ENCODE results near the gene GRIP2.

GRIP2 gene

DNA sequence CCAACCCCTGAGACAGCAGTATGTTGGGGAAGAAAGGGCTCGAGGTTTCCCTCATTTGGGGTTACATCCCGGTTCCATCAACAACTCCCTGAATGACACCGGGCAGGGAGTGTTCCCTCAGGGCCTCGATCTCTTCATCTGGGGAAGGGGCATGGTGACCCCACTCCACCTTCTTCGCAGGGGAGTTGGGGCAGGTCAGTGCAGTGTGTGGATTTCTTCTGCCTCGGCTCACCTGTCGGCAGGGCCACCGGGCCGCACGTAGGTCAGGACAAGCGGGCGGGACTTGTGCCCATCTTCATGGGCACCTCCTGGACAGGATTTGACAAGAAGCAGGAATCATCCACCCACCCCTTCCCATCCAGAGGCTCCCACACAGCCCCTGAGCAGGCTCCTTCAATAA lies 17.4 kb downstream of the GRIP2 start:
- POLR2A ChIA-PET = no interaction called here
- Histone ChIP-seq H3K4me1 (ENCODE audit: control insufficient read depth, insufficient read depth, low read length) (no peaks in the 10 kb centered on the region), H3K27ac (ENCODE audit: extremely low read depth, low read depth, low read length) (no peak overlapping the region), H3K36me3 (ENCODE audit: control insufficient read depth in 2 of 2, insufficient read depth in 1 of 2, low read length in 2 of 2) (no peaks in the 10 kb centered on the region), H3K4me3 (ENCODE audit: low read depth, low read length) (no peak overlapping the region), H3K9me3 (ENCODE audit: control insufficient read depth, insufficient read depth, low read depth, low read length) (no peaks in the 10 kb centered on the region)
- CTCF ChIA-PET = interaction anchor here (6.3 kb wide), 1 partner anchor 14 kb away, joined by 26 read pairs; no protein-coding TSS in a partner anchor
- TF ChIP-seq KLF8 (tag by site-specific recombination; IDR thresholded peaks at IDR 0.05) (no peak), ZNF37A (tag by site-specific recombination; IDR thresholded peaks at IDR 0.05) (no peak), ZNF114 (tag by site-specific recombination; IDR thresholded peaks at IDR 0.05) (no peak), ZNF302 (tag by site-specific recombination; IDR thresholded peaks at IDR 0.05; ENCODE audit: low read depth) (no peak), KLF1 (tag by site-specific recombination; IDR thresholded peaks at IDR 0.05) (no peak), GLIS2 (tag by site-specific recombination; IDR thresholded peaks at IDR 0.05) (no peak), ZNF121 (tag by site-specific recombination; IDR thresholded peaks at IDR 0.05) (no peak), ZNF416 (tag by site-specific recombination; IDR thresholded peaks at IDR 0.05) (no peak), ZNF837 (tag by site-specific recombination; IDR thresholded peaks at IDR 0.05) (no peak), EGR2 (tag by site-specific recombination; IDR thresholded peaks at IDR 0.05; ENCODE audit: low read depth) (no peak), ZNF76 (tag by site-specific recombination; IDR thresholded peaks at IDR 0.05; ENCODE audit: borderline replicate concordance, low read depth) (no peak), ZNF658 (tag by site-specific recombination; IDR thresholded peaks at IDR 0.05) (no peak)
- TF ChIP-seq, protein P1, sequence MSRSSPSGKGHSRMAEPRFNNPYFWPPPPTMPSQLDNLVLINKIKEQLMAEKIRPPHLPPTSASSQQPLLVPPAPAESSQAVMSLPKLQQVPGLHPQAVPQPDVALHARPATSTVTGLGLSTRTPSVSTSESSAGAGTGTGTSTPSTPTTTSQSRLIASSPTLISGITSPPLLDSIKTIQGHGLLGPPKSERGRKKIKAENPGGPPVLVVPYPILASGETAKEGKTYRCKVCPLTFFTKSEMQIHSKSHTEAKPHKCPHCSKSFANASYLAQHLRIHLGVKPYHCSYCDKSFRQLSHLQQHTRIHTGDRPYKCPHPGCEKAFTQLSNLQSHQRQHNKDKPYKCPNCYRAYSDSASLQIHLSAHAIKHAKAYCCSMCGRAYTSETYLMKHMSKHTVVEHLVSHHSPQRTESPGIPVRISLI (tag by site-specific recombination; IDR thresholded peaks at IDR 0.05) = no peak

DNA sequence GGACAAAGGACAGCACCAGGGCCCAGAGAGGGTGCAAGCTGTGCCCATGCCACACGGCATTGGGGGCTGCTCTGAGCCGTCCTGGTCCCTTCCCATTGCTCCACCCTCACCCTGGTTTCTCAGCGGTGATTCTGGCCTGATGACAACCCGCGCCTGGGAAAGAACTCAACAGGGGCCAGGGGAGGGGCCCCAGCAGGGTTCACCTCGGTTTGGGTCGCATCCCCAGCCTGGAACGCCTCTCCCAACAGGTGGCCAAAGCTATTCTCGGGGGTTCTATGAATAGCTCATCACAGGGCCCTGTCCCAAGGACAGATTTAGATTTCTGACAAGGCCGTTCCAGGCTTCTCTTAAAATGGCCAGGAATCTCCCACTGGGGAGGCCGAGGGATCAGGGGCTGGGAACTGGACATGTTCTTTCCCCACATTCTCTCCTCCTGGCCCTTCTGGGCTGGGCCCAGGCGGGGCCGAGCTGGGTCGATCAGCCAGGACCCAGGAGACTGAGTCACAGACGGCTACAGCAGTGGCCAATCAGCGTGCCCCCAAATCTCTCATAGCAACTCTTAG lies 17.9 kb downstream of the GRIP2 start:
- CTCF ChIA-PET = interaction anchor here (6.3 kb wide), 1 partner anchor 13 kb away, joined by 26 read pairs; no protein-coding TSS in a partner anchor
- TF ChIP-seq, protein P2, sequence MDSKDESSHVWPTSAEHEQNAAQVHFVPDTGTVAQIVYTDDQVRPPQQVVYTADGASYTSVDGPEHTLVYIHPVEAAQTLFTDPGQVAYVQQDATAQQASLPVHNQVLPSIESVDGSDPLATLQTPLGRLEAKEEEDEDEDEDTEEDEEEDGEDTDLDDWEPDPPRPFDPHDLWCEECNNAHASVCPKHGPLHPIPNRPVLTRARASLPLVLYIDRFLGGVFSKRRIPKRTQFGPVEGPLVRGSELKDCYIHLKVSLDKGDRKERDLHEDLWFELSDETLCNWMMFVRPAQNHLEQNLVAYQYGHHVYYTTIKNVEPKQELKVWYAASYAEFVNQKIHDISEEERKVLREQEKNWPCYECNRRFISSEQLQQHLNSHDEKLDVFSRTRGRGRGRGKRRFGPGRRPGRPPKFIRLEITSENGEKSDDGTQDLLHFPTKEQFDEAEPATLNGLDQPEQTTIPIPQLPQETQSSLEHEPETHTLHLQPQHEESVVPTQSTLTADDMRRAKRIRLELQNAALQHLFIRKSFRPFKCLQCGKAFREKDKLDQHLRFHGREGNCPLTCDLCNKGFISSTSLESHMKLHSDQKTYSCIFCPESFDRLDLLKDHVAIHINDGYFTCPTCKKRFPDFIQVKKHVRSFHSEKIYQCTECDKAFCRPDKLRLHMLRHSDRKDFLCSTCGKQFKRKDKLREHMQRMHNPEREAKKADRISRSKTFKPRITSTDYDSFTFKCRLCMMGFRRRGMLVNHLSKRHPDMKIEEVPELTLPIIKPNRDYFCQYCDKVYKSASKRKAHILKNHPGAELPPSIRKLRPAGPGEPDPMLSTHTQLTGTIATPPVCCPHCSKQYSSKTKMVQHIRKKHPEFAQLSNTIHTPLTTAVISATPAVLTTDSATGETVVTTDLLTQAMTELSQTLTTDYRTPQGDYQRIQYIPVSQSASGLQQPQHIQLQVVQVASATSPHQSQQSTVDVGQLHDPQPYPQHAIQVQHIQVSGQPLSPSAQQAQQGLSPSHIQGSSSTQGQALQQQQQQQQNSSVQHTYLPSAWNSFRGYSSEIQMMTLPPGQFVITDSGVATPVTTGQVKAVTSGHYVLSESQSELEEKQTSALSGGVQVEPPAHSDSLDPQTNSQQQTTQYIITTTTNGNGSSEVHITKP (tag by site-specific recombination; IDR thresholded peaks at IDR 0.05) = no peak
- TF ChIP-seq ZNF701 (tag by site-specific recombination; IDR thresholded peaks at IDR 0.05) (no peak), ZNF585B (tag by site-specific recombination; IDR thresholded peaks at IDR 0.05) (no peak), ZBTB20 (tag by site-specific recombination; IDR thresholded peaks at IDR 0.05) (no peak), SALL2 (tag by site-specific recombination; IDR thresholded peaks at IDR 0.05; ENCODE audit: borderline replicate concordance) (no peak), YY2 (tag by site-specific recombination; IDR thresholded peaks at IDR 0.05) (no peak), GLI2 (tag by site-specific recombination; IDR thresholded peaks at IDR 0.05; ENCODE audit: borderline replicate concordance, low read depth) (no peak), ZNF239 (tag by site-specific recombination; IDR thresholded peaks at IDR 0.05) (no peak), ZNF521 (tag by site-specific recombination; IDR thresholded peaks at IDR 0.05) (no peak), ZNF112 (tag by site-specific recombination; IDR thresholded peaks at IDR 0.05) (no peak), ZNF660 (tag by site-specific recombination; IDR thresholded peaks at IDR 0.05) (no peak), ZNF335 (tag by site-specific recombination; conservative IDR thresholded peaks at IDR 0.05) (no peak), ZNF391 (tag by site-specific recombination; IDR thresholded peaks at IDR 0.05; ENCODE audit: borderline replicate concordance, low read depth) (no peak), ZNF776 (tag by site-specific recombination; IDR thresholded peaks at IDR 0.05; ENCODE audit: borderline replicate concordance) (no peak), PRDM1 (tag by site-specific recombination; IDR thresholded peaks at IDR 0.05) (no peak), ZNF785 (tag by site-specific recombination; IDR thresholded peaks at IDR 0.05) (no peak)
- TF ChIP-seq, protein P3, sequence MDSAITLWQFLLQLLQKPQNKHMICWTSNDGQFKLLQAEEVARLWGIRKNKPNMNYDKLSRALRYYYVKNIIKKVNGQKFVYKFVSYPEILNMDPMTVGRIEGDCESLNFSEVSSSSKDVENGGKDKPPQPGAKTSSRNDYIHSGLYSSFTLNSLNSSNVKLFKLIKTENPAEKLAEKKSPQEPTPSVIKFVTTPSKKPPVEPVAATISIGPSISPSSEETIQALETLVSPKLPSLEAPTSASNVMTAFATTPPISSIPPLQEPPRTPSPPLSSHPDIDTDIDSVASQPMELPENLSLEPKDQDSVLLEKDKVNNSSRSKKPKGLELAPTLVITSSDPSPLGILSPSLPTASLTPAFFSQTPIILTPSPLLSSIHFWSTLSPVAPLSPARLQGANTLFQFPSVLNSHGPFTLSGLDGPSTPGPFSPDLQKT (IDR thresholded peaks at IDR 0.05; ENCODE audit: borderline replicate concordance, low read depth, low read length) = no peak
- TF ChIP-seq, protein P4, sequence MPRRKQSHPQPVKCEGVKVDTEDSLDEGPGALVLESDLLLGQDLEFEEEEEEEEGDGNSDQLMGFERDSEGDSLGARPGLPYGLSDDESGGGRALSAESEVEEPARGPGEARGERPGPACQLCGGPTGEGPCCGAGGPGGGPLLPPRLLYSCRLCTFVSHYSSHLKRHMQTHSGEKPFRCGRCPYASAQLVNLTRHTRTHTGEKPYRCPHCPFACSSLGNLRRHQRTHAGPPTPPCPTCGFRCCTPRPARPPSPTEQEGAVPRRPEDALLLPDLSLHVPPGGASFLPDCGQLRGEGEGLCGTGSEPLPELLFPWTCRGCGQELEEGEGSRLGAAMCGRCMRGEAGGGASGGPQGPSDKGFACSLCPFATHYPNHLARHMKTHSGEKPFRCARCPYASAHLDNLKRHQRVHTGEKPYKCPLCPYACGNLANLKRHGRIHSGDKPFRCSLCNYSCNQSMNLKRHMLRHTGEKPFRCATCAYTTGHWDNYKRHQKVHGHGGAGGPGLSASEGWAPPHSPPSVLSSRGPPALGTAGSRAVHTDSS (tag by site-specific recombination; IDR thresholded peaks at IDR 0.05) = no peak

More for the DNA sequence above, 17.9 kb downstream of the GRIP2 start:
- Histone ChIP-seq H3K4me1 (ENCODE audit: control insufficient read depth, insufficient read depth, low read length) (no peaks in the 10 kb centered on the region), H3K36me3 (ENCODE audit: control insufficient read depth in 2 of 2, insufficient read depth in 1 of 2, low read length in 2 of 2) (no peaks in the 10 kb centered on the region), H3K4me3 (ENCODE audit: low read depth, low read length) (no peak overlapping the region), H3K27ac (ENCODE audit: extremely low read depth, low read depth, low read length) (no peak overlapping the region), H3K9me3 (ENCODE audit: control insufficient read depth, insufficient read depth, low read depth, low read length) (no peaks in the 10 kb centered on the region)
- POLR2A ChIA-PET = no interaction called here
